Spleen (tissue), 11 donors: ENCODE data around the gene KPNA1. TPM values are rescaled to one million over a fixed set of nuclear protein-coding genes. Genes with fewer than 3 reads are reported as not detected.
A peak's percentile ranks its signal among the peaks of the same experiment; 100 is the strongest.

Experiments
- DNase-seq: peaks from one replicate; pipeline ENCODE4 v3.0.0-alpha.2; 2020
- H3K27ac ChIP-seq, 8 donors: fragments of 200-600 bp; sonication (generic) in 7 of 8; 1 replicate in 4 of 8; 2 replicates in 4 of 8; pipeline versions ENCODE4 v1.5.0 to v1.8.0; 2016 to 2021; ENCODE audit warnings: inconsistent platforms in 4 of 8, mild to moderate bottlenecking in 4 of 8, moderate library complexity in 1 of 8
- H3K27me3 ChIP-seq, 7 donors: fragments of 200-600 bp; sonication (generic) in 6 of 7; replicated peaks in 1 of 7; 1 replicate in 4 of 7; 2 replicates in 3 of 7; pipeline versions ENCODE4 v1.5.0 to v1.8.0; 2016 to 2021; ENCODE audit warnings: inconsistent platforms in 3 of 7, mild to moderate bottlenecking in 1 of 7
- H3K36me3 ChIP-seq, 6 donors: fragments of 200-600 bp; sonication (generic) in 5 of 6; 1 replicate in 4 of 6; 2 replicates in 2 of 6; pipeline versions ENCODE4 v1.5.0 to v1.8.0; 2016 to 2021; ENCODE audit warnings: inconsistent platforms in 2 of 6
- H3K4me1 ChIP-seq, 6 donors: fragments of 200-600 bp; sonication (generic) in 5 of 6; 1 replicate in 3 of 6; 2 replicates in 3 of 6; pipeline versions ENCODE4 v1.5.0 to v1.8.0; 2016 to 2021; ENCODE audit warnings: inconsistent platforms in 3 of 6
- H3K4me3 ChIP-seq, 8 donors: fragments of 200-600 bp; sonication (generic) in 7 of 8; 1 replicate in 4 of 8; 2 replicates in 4 of 8; pipeline versions ENCODE4 v1.5.0 to v1.8.0; 2016 to 2021; ENCODE audit warnings: inconsistent platforms in 4 of 8, mild to moderate bottlenecking in 4 of 8, moderate library complexity in 2 of 8
- H3K9me3 ChIP-seq, 8 donors: fragments of 200-600 bp; sonication (generic) in 7 of 8; 1 replicate in 4 of 8; 2 replicates in 4 of 8; pipeline versions ENCODE4 v1.5.0 to v1.8.0; 2016 to 2021; ENCODE audit warnings: inconsistent platforms in 4 of 8
- CTCF ChIP-seq, 11 experiments: fragments of 200-600 bp in 7 of 11; fragments of 450-650 bp in 4 of 11; sonication (generic) in 4 of 11; IDR thresholded peaks in 8 of 11; conservative IDR thresholded peaks in 3 of 11; 1 replicate in 7 of 11; 2 replicates in 4 of 11; pipeline versions ENCODE4 v1.4.0 to v1.8.0; 2016 to 2021; ENCODE audit warnings: antibody characterized with exemption in 11 of 11, inconsistent platforms in 4 of 11, mild to moderate bottlenecking in 1 of 11
- POLR2A ChIP-seq, 3 donors: fragments of 450-650 bp; IDR thresholded peaks; one replicate each; pipeline ENCODE4 v1.5.1; 2017; ENCODE audit warnings: antibody characterized with exemption in 3 of 3, mild to moderate bottlenecking in 1 of 3
- POLR2AphosphoS5 ChIP-seq, 3 donors: sonication (generic); formaldehyde crosslinking; IDR thresholded peaks; one replicate each; pipeline ENCODE4 v1.5.1; 2017; ENCODE audit warnings: antibody characterized with exemption in 3 of 3
- WGBS, 5 donors: extraction: QIAGEN DNeasy Blood & Tissue Kit in 3 of 5; methylation state at CpG; one replicate each; pipeline versions ENCODE4 v1.1.5 to v1.1.7; 2013 to 2018; 5-methylcytosine and 5-hydroxymethylcytosine counted together
- intact Hi-C: fragments of 100-400 bp; cut with DNase I; formaldehyde crosslinking; loops from one replicate; pipeline ENCODE4 v1.15.0; 2023; ENCODE audit warnings: low total_unique reads
- polyA plus RNA-seq, 3 donors: library from polyadenylated mRNA; stranded (reverse); fragments of 200-250 nt; gene quantifications; one replicate each; pipeline ENCODE4 v1.2.1, GENCODE V29; 2013
- total RNA-seq, 7 donors: library from RNA; depleted of rRNA in 3 of 7; stranded (reverse); fragments of >200 nt in 3 of 7; fragmentation: NEBNext Ultra II Directional in 4 of 7; extraction: Animal tissue kit (Norgen Biotek cat#: 25700) in 4 of 7; gene quantifications; one replicate each; pipeline versions ENCODE4 v1.1.0 to v1.2.1, GENCODE V29; 2016 to 2021
- donor health status: healthy with polysubstance abuse.
- donor health status: DM: no; HTN: no; CAD: no; lungs with moderate emphysema.
- donor health status: DM: no; HTN: no; CAD: no.
- donor health status: Bipolar disorder and iron deficiency.
- donor health status: healthy.
- donor health status: DM: no; HTN: no; CAD: no.
- donor health status: DM: yes; HTN: yes; CAD: no.

Gene KPNA1
- total and polyA plus RNA-seq, 10 donors = 8.5 to 74.4 (median 45.7) TPM

- no peak overlapping the region for H3K27ac ChIP-seq
- H3K4me3 ChIP-seq = no peak overlapping the region
- intact Hi-C loops = no loop called here
- no peaks in the 10 kb centered on the region for H3K9me3 ChIP-seq
- WGBS, 5 donors = 88 to 95% (median 93%) methylated on average over 4 of the region's 4 CpGs
- H3K36me3 ChIP-seq = peaks cover 0 to 60% (median 21%) of the 10 kb centered on the region in 6 donors
- peaks cover 6 to 23% (median 14%) of the 10 kb centered on the region in 6 donors for H3K4me1 ChIP-seq
- TF ChIP-seq CTCF (IDR thresholded peaks at IDR 0.05 in 8 of 11, conservative IDR thresholded peaks at IDR 0.05 in 3 of 11) = no peak
- TF ChIP-seq POLR2AphosphoS5 (IDR thresholded peaks at IDR 0.05) = no peak
- no peak for TF ChIP-seq POLR2A (IDR thresholded peaks at IDR 0.05)
- no peak for DNase-seq
- H3K27me3 ChIP-seq = no peaks in the 10 kb centered on the region
Observed at GRCh38 chr3:122421101-122421500, 93.6 kb downstream of the KPNA1 start.

GRCh38 chr3:122416966-122417365, 97.8 kb downstream of the KPNA1 start:
- intact Hi-C loops = no loop called here
- WGBS, 5 donors = 59 to 73% (median 62%) methylated on average over 14 of the region's 14 CpGs
- peak overlapping the region; percentile 80 to 97 (median 94) for H3K27ac ChIP-seq

GRCh38 chr3:122415762-122416654, 98.7 kb downstream of the KPNA1 start, which contains the start of gene WDR5B:
WDR5B (minus strand) TSS chr3:122416062; CDS start chr3:122415528, 534 bp downstream.
- H3K27me3 ChIP-seq = no peaks in the 10 kb centered on the region
- H3K36me3 ChIP-seq = peaks cover 0 to 31% (median 3%) of the 10 kb centered on the region in 6 donors
- no peaks in the 10 kb centered on the region for H3K9me3 ChIP-seq
- peaks cover 25 to 69% (median 44%) of the 10 kb centered on the region in 6 donors for H3K4me1 ChIP-seq
- peak within 1 kb of the TSS; percentile 68 to 85 (median 72) for H3K4me3 ChIP-seq
- peak within 1 kb of the TSS; percentile 80 to 97 (median 94) for H3K27ac ChIP-seq
- TF ChIP-seq POLR2AphosphoS5 (IDR thresholded peaks at IDR 0.05) (peak; percentile 79 to 97 (median 95)), CTCF (IDR thresholded peaks at IDR 0.05 in 8 of 11, conservative IDR thresholded peaks at IDR 0.05 in 3 of 11) (peak in 6 of 11 experiments; percentile 4 to 46 (median 23)), POLR2A (IDR thresholded peaks at IDR 0.05) (peak in 2 of 3 donors; percentile 61 to 62)
- intact Hi-C loops = no loop called here
- peak; percentile 96 for DNase-seq
- WGBS, 5 donors = 0 to 1% (median 0%) methylated on average over 39 to 48 of the region's 48 CpGs

More at GRCh38 chr3:122416966-122417365, 97.8 kb downstream of the KPNA1 start:
- H3K27me3 ChIP-seq = no peaks in the 10 kb centered on the region
- peak overlapping the region; percentile 68 to 85 (median 72) for H3K4me3 ChIP-seq
- TF ChIP-seq POLR2A (IDR thresholded peaks at IDR 0.05) (no peak), POLR2AphosphoS5 (IDR thresholded peaks at IDR 0.05) (peak in 1 of 3 donors; percentile 7)
- peak; percentile 78 for DNase-seq
- H3K36me3 ChIP-seq = peaks cover 0 to 37% (median 3%) of the 10 kb centered on the region in 6 donors
- H3K9me3 ChIP-seq = no peaks in the 10 kb centered on the region
- peaks cover 25 to 61% (median 40%) of the 10 kb centered on the region in 6 donors for H3K4me1 ChIP-seq

GRCh38 chr3:122415104-122415744, 99.5 kb downstream of the KPNA1 start:
- Histone ChIP-seq H3K4me1 (peaks cover 25 to 76% (median 46%) of the 10 kb centered on the region in 6 donors), H3K27ac (peak overlapping the region; percentile 80 to 97 (median 94)), H3K27me3 (no peaks in the 10 kb centered on the region), H3K9me3 (no peaks in the 10 kb centered on the region), H3K4me3 (peak overlapping the region; percentile 68 to 85 (median 72)), H3K36me3 (peaks cover 0 to 35% (median 3%) of the 10 kb centered on the region in 6 donors)
- no peak for TF ChIP-seq CTCF (IDR thresholded peaks at IDR 0.05 in 8 of 11, conservative IDR thresholded peaks at IDR 0.05 in 3 of 11)
- TF ChIP-seq POLR2A (IDR thresholded peaks at IDR 0.05) = no peak
- no peak for TF ChIP-seq POLR2AphosphoS5 (IDR thresholded peaks at IDR 0.05)
- DNase-seq = no peak
- 26 to 29% (median 28%) methylated on average over 10 of the region's 10 CpGs for WGBS, 5 donors
- intact Hi-C loops = no loop called here
